K562 (cell line): ENCODE measurements around the gene AHI1. TPM values are rescaled to one million over a fixed set of nuclear protein-coding genes. Genes with fewer than 3 reads are reported as not detected.

Source experiments
- ARID1B ChIP-seq: fragments of 450-650 bp; IDR thresholded peaks from 2 replicates; pipeline ENCODE4 v1.6.1; 2016; ENCODE audit warnings: antibody characterized with exemption, mild to moderate bottlenecking, inconsistent platforms
- BMI1 ChIP-seq: fragments of 150-350 bp; IDR thresholded peaks from 2 replicates; pipeline ENCODE4 v1.6.1; 2014; ENCODE audit warnings: low read length
- CHD2 ChIP-seq: IDR thresholded peaks from 2 replicates; pipeline ENCODE4 v1.6.1; 2011; ENCODE audit warnings: low read depth, low read length
- FOXA3 ChIP-seq, 2 experiments: fragments of 450-650 bp in 1 of 2; sonication (generic) in 1 of 2; formaldehyde crosslinking; IDR thresholded peaks in 1 of 2; conservative IDR thresholded peaks in 1 of 2; 2 replicates each; pipeline versions ENCODE4 v1.4.0 to v1.8.0; 2020 to 2022; ENCODE audit warnings: mild to moderate bottlenecking in 2 of 2, missing genetic modification reagents in 1 of 2
- KDM1A ChIP-seq, 2 experiments: fragments of 450-650 bp; IDR thresholded peaks; 2 replicates each; pipeline ENCODE4 v1.6.1; 2016; ENCODE audit warnings: mild to moderate bottlenecking in 2 of 2
- MECOM ChIP-seq: fragments of 250-450 bp; sonication (Bioruptor Pico); IDR thresholded peaks from 2 replicates; pipeline ENCODE4 v1.8.0; 2022; ENCODE audit warnings: inconsistent platforms
- NFE2 ChIP-seq: IDR thresholded peaks from 2 replicates; pipeline ENCODE4 v1.6.1; 2014; ENCODE audit warnings: antibody characterized with exemption, low read depth
- NONO ChIP-seq, 2 experiments: fragments of 200-400 bp in 1 of 2; fragments of 450-650 bp in 1 of 2; formaldehyde crosslinking in 1 of 2; IDR thresholded peaks; 2 replicates each; pipeline ENCODE4 v1.6.1; 2017; ENCODE audit warnings: low read depth in 2 of 2, mild to moderate bottlenecking in 2 of 2, moderate library complexity in 2 of 2, low read length in 1 of 2
- PML ChIP-seq: IDR thresholded peaks from 2 replicates; pipeline ENCODE4 v1.6.1; 2012; ENCODE audit warnings: low read length, inconsistent platforms
- SIN3B ChIP-seq: fragments of 450-650 bp; IDR thresholded peaks from 2 replicates; pipeline ENCODE4 v1.6.1; 2017; ENCODE audit warnings: low read depth, mild to moderate bottlenecking, moderate library complexity
- SRF ChIP-seq, 2 experiments: fragments of 250-450, 450-650 bp in 1 of 2; sonication (Bioruptor Pico) in 1 of 2; sonication (generic) in 1 of 2; formaldehyde crosslinking; IDR thresholded peaks; 2 replicates each; pipeline versions ENCODE4 v1.5.0 to v1.5.1; 2020 to 2022; ENCODE audit warnings: mild to moderate bottlenecking in 1 of 2, missing genetic modification reagents in 1 of 2
- SUPT5H ChIP-seq: fragments of 450-650 bp; IDR thresholded peaks from 2 replicates; pipeline ENCODE4 v1.6.1; 2016
- TEAD2 ChIP-seq: fragments of 450-650 bp; IDR thresholded peaks from 2 replicates; pipeline ENCODE4 v1.6.1; 2016; ENCODE audit warnings: missing genetic modification characterization, control low read depth, missing compliant biosample characterization
- TEAD4 ChIP-seq, 2 experiments: sonication (generic) in 1 of 2; formaldehyde crosslinking in 1 of 2; IDR thresholded peaks; 2 replicates each; pipeline versions ENCODE4 v1.6.1 to v1.8.0; 2012 to 2022; ENCODE audit warnings: borderline replicate concordance in 1 of 2, inconsistent platforms in 1 of 2, low read length in 1 of 2, mild to moderate bottlenecking in 1 of 2, missing genetic modification reagents in 1 of 2
- ZNF174 ChIP-seq: fragments of 250-450 bp; sonication (Bioruptor Pico); IDR thresholded peaks from 2 replicates; pipeline ENCODE4 v1.4.0; 2020; ENCODE audit warnings: mild to moderate bottlenecking
- ZNF354B ChIP-seq: fragments of 250-450 bp; sonication (Bioruptor Pico); IDR thresholded peaks from 2 replicates; pipeline ENCODE4 v1.4.0; 2020
- polyA plus RNA-seq, 8 experiments: library from polyadenylated mRNA; depleted of rRNA in 4 of 8; stranded (reverse) in 5 of 8; unstranded in 3 of 8; fragments of >200 nt; fragmentation: Nextera tagmentation in 2 of 8; fragmentation: Illumina TruSeq in 1 of 8; extraction: Ambion mirVana in 2 of 8; extraction: Trizol in 1 of 8; gene quantifications; 2 replicates each; pipeline versions ENCODE4 v1.2.1 to v1.2.3, GENCODE V29; 2011 to 2014; ENCODE audit warnings: inconsistent platforms in 1 of 8, missing spikeins in 1 of 8
- total RNA-seq, 7 experiments: library from RNA; depleted of rRNA in 6 of 7; stranded (reverse); fragments of >200 nt in 6 of 7; fragmentation: Illumina TruSeq in 2 of 7; extraction: Trizol in 2 of 7; gene quantifications; 2 replicates each; pipeline versions ENCODE4 v1.2.1 to v1.2.3, GENCODE V29; 2011 to 2021; ENCODE audit warnings: low replicate concordance in 1 of 7
- TF ChIP-seq, protein P1 (sequence below): fragments of 250-450 bp; sonication (Bioruptor Pico); IDR thresholded peaks from 2 replicates; pipeline ENCODE4 v1.8.0; 2021; ENCODE audit warnings: moderate library complexity, mild to moderate bottlenecking, inconsistent platforms

The AHI1 gene
- total and polyA plus RNA-seq, 9 of the 15 experiments (the other 6 are each of a cell fraction or from before 2014, with no cell fraction given), result 24.7 to 54.9 (median 32.2) TPM

DNA sequence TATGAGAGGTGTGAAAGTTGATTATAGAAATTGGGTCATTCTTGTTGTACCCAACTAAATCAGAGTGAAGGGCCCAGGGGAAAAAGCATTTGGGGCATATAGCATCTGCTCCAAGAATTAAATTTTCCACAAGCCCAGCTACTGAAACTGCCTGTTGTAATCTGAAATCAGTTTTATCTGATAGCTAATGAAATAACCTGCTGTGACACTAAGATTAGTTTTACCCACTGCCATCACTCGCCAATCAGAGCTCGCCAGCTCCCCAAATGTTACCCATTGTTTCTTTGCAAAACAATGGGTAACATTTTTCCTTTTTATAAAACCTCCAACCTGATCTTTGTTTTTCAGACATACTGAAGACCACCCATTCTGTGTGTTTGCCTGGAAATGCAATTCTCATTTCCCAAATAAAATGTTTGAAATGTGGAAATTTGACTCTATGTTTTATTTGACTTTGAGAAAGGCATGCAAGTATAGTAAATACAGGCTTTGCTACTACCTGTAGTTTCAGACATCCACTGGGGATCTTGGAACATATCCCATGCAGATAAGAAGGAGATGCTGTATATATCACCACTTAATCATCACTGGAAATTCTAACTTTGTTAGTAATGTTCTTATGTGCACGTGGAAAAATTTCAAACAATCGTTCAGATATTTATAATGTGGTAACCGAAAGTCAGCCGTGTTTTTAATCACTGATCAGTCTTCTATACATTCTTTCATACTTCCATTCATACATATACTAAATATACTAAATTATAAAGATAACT, 6.3 kb upstream of the AHI1 start (continued):
- TF ChIP-seq, protein P1, sequence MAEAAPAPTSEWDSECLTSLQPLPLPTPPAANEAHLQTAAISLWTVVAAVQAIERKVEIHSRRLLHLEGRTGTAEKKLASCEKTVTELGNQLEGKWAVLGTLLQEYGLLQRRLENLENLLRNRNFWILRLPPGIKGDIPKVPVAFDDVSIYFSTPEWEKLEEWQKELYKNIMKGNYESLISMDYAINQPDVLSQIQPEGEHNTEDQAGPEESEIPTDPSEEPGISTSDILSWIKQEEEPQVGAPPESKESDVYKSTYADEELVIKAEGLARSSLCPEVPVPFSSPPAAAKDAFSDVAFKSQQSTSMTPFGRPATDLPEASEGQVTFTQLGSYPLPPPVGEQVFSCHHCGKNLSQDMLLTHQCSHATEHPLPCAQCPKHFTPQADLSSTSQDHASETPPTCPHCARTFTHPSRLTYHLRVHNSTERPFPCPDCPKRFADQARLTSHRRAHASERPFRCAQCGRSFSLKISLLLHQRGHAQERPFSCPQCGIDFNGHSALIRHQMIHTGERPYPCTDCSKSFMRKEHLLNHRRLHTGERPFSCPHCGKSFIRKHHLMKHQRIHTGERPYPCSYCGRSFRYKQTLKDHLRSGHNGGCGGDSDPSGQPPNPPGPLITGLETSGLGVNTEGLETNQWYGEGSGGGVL, result no peak
- no peak for TF ChIP-seq ZNF174 (CRISPR knock-in tag)
- no peak for TF ChIP-seq CHD2
- no peak for TF ChIP-seq KDM1A (IDR thresholded peaks at IDR 0.05)
- TF ChIP-seq FOXA3 (CRISPR knock-in tag; conservative IDR thresholded peaks at IDR 0.05 in 1 of 2, IDR thresholded peaks at IDR 0.05 in 1 of 2), result no peak
- no peak for TF ChIP-seq SIN3B
- TF ChIP-seq TEAD2 (tag), result no peak
- TF ChIP-seq PML, result no peak
- peak; percentile 79 for TF ChIP-seq NFE2
- TF ChIP-seq TEAD4 (IDR thresholded peaks at IDR 0.05; ENCODE audit: low read length), result peak; percentile 48; the same call in 1 of the 2 replicates
- no peak for TF ChIP-seq TEAD4 (CRISPR knock-in tag; IDR thresholded peaks at IDR 0.05; ENCODE audit: borderline replicate concordance)
- peak; percentile 49; the same call in 1 of the 2 replicates for TF ChIP-seq ARID1B
- no peak for TF ChIP-seq ZNF354B
- TF ChIP-seq BMI1, result no peak
- no peak for TF ChIP-seq SRF (CRISPR knock-in tag; IDR thresholded peaks at IDR 0.05)
- TF ChIP-seq SUPT5H, result no peak
- TF ChIP-seq NONO (IDR thresholded peaks at IDR 0.05; ENCODE audit: low read depth in 2 of 2, low read length in 1 of 2), result no peak
- no peak for TF ChIP-seq MECOM (CRISPR knock-in tag)
